ENCODE results near the gene SLIT1.

GRCh38 chr10:97171001-97171400, 14.8 kb downstream of the SLIT1 start:
- TF ChIP-seq SIN3A (IDR thresholded peaks at IDR 0.05; ENCODE audit: borderline replicate concordance, insufficient read depth, low read length) (no peak), TAF1 (IDR thresholded peaks at IDR 0.05; ENCODE audit: borderline replicate concordance, insufficient read depth, low read length) (no peak)
